LHCN-M2 (cell line): ENCODE measurements around the gene NEDD4L. TPM values are rescaled to one million over a fixed set of nuclear protein-coding genes. Genes with fewer than 3 reads are reported as not detected.

Source experiments
- DNase-seq: peaks from one replicate; pipeline ENCODE4 v3.0.0-alpha.2; 2012; ENCODE audit warnings: low read depth
- total RNA-seq: library from RNA; depleted of rRNA; stranded (reverse); fragments of >200 nt; gene quantifications from 2 replicates; pipeline ENCODE4 v1.2.3, GENCODE V29; 2014

Gene NEDD4L
- total RNA-seq, 1 experiment from 2014 or later = 19.1 TPM

DNA sequence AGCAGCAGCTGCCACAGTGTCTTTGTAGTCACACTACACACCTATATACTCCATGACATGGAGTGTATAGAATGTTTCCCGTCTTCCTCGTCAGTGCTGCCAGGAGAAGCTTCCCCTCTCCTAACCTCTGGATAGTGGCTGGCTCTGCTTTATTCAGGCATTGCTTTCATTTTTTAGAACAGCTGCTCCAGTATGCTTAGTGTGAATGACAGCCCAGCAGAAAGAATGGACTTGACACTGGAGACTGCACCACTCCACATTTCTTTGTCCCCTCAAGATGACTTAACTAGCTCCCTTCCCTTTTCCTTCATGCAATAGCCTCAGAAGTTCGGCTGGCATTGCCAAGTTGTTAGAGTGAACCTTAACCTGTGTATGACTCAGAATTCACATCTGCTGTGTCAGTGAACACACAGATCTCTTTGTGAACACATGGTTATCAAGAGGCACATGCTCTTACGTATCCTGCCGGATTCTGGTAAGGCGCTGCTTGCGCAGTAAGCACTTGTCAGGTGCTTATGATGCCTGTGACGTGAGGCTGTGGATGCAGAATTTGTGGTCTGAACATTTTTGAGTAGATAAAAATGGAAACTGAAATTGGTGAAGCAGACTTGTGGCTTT is 73.9 kb downstream of the NEDD4L start:
- peak; percentile 89 for DNase-seq

DNA sequence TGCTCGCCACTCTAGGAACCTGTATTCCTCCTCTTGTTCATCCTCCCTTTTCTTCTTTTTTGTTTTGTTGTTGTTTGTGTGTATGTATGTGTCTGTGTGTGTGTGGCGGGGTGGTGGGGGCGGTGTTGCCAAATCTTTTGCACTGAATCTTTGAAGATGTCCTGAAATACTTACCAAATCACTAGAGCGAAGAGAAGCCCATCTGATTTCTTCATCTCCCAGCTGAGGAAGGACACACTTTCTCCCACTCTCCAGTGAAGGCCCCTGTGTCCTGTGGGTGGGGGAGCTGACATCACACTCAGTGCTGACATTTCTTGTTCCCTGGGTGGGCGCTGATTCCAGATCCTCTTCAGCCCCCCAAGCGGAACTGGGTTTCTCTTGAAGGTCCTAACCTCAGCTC is 74.5 kb downstream of the NEDD4L start:
- no peak for DNase-seq

DNA sequence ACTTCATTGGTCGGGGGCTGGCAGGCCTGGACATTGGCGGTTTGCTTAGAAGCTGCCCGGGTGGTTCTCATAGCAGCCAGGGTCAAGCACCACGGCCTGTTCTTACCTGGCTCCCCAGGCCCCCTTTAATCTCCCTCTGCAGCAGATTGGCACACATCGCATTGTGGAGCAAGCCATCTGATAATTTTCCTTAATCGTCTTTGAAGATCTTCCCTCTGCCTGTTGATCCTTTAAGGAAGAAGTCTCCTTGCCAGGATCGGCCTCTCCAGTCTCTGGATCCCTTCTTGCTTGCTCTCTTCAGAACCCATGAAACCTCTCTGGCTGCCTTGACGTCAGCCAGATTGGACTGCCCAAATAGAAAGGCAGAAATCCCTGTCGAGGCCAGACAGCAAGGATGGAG is 75.8 kb downstream of the NEDD4L start:
- no peak for DNase-seq

DNA sequence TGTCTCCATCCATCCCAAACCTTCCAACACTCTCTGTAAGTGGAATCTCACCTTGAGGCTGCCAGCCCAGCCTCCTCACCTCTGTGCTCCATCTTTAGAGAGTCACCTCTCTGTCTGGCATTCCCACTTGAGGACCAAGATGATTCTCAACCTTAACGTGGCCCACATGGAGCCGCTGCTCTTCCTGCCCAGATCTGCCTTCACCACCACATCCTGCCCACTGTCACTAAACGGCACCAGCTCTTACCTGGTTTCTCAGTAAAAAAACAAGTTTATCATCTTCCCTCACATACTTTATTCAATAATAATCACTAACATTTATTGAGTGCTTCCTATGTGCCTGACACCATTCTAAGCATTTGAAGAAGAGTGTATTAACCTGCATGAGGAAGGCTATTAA is 80.4 kb downstream of the NEDD4L start:
- no peak for DNase-seq

DNA sequence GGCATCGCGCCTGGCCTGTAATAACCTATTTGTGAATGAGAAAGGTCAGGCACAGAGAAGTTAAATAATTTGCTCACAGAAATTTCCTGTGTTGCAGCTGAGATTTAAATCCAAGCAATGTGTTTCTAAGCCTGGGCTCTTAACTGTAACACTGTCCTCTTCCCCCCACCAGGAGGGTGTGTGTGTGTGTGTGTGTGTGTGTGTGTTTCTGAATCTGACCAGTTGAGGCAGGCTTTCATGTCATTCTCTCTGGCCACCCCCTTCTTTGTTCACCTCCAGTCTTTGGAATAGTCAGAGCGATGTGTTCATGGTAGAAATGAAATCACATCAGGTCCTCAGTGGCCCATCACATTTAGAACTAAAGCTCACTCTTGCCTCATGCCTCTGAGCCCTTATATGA is 81.2 kb downstream of the NEDD4L start:
- DNase-seq = peak; percentile 16

DNA sequence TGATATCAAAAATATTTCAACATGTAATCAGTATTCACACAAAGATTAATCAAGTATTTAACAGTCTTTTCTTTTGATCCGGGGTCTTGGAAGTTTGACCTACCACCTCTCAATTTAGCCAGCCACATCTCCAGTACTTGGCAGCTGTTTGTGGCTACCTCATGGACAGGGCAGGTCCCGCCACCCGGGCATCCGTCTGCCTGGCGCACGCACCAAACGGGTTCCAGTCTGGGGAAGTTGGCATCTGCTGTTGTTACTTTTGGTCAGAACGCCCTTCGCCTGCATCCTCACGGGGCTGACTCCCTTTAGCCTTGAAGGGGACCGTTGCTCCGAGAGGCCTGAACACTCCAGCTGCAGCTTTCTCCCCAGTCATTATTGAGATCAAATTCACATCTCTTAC is 81.7 kb downstream of the NEDD4L start:
- no peak for DNase-seq

DNA sequence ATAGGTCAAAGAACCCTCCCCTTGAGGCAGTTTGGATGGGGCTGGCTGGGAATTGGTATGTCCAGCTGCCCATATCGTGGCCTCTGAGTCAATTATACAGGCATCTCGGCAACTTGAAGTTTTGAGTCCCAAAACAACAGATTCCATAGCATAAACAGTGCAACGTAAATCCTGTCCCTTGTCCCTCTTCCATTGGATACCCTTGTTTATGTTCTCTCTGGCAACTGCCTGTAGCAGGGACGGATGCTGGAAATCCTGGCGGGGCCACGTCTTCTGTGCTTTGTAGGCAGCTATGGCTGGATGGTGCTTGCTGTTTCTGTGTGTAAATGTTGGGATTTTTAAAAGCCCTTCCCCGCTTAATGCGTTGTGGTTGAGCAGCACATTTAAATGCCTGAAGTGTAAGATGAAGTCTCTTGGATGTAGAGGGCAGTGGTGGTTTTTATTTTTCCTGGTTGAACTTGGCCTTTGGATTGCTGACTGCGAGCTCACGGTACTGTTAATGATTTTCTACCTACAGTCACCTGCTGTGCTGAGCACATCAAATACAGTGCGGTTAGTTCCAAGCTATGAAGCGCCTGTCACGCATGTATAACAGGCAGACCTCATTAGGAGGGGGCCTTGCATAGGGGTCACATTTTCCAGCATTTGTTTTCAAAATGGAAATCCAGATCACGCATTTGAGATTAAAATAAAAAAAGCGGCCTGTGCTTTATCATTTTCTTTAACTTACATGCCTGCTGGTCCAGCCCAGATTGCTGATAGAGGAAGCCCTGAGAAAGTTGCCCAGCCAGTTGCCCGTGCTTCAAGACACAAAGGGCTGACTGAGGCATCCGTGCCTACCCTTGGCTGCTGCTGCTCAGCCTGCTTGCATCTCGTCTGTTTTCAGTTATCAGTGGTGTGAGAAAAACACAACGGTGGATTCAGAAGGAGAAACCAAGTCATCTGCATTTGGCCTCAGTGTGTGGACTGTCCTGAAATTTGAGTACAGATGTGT is 84.7 kb downstream of the NEDD4L start:
- DNase-seq = peak; percentile 28

DNA sequence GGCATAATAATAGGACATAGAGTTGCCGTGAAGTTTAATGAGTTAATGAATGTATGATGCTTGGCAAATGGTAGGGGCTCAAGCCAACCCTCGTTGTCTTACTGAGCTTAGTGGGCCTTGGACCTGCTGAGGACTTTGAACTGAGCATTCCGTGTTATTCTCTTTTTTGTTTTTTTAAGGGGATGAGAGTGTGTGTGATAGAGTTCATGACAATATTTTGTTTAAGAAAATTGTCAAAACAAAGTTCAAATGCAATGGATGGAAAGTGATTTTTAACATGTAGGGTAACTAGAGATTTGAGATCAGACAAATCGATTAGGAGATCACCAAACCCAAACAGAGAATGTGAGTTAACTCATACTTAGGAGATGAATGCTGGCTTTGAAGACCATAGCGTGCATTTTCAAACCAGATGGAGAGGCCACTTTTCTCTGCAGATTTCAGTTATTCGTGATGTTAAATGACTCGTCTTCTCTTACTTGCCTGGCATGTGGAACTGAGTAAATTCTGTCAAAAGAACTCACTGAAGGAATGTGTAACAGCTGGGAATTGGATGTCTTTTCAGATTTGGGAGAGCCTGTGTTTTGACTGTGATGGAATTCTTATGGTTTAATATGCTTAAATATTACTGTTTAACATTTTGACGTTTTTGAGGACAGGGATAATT is 88.7 kb downstream of the NEDD4L start:
- DNase-seq = peak; percentile 56

DNA sequence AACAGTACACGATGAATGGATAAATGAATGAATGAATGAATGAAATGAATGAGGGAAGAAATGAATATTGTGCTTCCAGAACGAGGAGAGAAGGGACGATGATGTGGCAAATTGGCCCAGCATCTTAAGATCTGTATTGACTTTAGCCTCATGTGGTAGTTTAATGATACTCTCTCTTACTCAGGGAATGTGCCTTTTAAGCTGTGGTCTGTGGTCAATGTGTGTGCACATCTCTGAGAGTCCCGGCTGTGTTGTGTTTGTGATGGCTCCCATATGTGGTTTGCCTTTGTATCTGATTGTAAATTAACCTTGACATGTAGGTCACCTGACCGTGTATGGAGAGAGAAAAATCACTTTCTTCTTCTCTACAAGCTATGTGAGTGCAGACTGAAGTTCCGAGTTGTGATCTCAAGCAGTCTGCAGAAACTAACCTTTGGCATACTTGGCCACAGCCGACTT is 91.2 kb downstream of the NEDD4L start:
- peak; percentile 80 for DNase-seq

DNA sequence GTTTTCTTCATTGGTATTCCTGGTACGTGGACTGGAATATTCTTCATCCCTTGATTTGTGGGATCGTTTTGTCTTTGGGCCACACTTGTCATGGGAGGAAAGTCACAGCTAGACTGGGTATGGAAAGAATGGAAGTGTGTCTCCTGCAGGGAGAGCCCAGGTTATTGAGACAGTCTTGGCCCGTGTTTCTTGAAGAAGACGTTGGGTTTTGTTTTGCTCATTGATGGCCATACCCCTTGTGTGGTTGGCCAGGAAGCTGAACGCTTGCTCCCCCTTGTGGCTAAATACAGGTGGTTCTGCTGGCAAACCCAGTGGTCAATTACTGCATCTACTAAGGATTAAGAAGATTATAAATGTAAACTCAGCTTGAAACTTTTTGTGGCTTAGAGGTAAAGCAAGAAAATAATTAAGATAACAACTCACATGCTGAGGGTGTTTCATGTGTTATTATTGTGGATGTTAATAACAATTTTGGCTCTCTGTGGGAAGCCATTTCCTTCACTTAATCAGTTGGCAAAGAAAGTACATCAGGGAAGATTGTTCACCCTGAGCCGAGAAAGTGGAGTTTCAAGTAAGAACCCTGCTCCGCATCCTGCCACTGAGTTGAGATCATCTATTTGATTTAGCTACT is 91.8 kb downstream of the NEDD4L start:
- DNase-seq = peak; percentile 67

DNA sequence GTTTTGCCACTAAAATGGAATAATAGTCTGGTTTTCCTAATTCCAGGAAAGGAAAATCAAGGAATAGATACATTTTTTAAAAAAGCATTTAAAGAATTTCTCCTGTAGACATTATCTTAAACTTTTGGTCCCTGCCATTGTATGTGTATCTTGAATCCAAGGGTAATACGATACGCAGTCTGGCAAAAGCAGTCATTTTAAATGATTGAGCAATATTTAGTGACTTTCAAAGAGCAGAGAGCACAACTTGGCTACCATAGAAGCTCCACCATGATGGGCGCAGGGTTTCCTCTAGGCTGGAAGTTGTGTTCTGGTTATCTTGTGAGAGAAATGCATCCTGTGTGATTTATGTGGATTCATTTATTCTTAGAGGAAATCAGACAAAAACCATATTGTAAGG is 92.9 kb downstream of the NEDD4L start:
- no peak for DNase-seq

DNA sequence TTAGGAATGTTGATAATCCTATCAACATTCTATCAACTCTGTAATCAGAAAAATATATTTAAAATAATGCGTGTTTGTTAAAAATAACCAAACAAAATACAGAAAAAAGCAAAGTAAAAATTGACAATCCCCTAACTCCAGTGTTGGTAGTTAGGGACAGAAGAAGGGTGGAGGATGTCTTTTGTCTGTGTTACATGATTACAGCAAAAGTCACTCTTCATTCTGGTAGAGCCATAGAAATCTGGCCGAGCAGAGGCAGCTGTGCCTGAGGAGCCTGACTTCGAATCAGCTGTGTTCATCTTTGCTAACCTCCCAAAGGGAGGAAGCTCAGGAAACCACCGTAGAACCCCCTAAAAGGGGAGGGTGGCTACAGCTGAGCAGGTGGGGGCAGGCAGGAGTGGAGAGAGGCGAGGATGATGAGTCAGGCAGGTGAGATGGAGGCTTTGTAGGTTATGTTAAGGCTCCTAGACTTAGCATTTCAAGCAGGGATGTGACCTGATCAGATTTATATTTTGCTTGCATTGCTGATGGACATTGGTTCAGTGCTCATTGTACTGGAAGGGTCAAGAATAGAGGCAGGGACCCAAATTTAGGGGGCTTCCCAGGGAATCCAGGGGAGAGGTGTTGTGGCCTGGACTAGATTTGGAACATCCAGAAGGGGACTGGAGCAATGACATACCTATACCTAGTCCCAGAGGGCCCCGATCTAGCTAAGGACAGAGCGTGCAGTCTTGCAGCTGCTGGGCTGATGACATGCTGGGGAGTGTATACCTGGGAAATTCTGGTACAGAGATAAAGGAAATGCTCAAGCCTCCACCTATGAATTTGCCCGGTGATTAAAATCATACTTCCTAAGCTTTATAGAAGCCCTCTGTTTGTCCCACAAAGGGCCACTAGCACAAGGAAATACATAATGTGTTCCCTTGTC is 95.7 kb downstream of the NEDD4L start:
- DNase-seq = no peak

DNA sequence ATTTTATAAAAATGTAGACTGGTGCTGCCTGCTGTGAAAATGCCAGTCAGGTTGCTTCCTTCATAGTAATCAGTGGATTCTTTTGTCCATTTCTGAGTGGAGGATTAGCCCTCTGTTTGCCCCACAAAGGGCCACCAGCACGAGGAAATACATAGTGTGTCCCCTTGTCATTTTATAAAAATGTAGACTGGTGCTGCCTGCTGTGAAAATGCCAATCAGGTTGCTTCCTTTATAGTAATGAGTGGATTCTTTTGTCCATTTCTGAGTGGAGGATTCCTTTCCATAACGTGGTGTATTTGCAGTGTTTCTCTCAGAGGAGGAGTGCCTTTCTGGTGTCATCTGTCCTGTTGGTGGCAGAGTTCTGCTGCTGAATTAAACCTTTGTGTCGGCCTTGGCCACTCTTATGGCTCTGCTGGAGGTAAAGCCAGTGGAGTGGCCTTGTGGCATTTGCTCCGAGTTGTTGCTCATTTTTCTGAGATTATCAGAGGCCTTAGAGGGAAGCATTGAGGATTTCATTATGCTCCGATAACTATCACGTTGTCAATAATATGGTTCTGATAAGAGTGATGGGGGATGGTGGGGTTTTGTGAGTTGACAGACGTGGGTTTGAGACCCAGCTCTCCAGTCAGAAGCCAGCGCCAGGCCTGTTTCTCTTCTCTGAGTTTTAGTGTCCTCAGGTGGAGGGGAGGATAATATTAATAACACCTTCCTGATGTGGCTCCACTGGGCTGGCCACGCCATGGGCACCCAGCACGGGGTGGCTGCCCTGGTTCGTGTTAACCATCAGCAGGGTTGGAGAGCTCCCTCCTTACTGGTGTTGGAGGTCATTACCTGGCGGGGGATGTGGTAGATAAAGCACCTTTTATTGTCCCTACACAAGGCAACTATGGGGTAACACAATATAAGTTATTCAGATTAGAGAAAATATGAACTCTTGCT is 96.6 kb downstream of the NEDD4L start:
- DNase-seq = no peak

DNA sequence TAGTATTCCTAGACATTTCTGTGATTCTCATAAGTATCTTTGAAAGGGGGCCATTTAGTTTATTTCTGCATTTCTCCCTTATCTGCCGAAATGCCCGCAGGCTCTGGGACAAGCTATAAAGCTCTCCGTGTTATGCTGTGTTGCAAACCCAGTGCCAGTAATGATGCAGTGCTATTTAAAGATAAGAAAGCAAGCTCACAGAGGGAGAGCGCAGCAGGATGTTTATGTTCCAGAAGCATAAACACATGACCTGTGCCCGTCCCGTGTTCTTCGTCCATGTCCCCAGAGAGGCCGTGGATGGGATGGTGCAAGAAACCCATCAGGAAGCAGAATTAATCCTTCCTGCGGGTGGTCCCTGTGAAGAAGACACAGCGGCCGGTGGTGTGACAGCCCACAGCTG is 99.4 kb downstream of the NEDD4L start:
- DNase-seq = no peak

DNA sequence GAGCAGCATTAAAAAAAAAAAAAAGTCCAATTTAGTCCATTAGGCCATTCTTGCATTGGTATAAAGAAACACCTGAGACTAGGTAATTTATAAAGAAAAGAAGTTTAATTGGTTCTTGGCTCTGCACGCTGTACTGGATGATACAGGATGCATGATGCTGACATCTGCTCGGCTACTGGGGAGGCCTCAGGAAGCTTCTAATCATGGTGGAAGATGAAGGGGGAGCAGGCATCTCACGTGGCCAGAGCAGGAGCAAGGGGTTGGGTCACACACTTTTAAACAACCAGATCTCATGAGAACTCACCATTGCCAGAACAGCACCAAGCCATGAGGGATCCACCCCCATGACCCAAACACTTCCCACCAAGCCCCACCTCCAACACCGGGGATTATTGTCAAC is 100.1 kb downstream of the NEDD4L start:
- no peak for DNase-seq

DNA sequence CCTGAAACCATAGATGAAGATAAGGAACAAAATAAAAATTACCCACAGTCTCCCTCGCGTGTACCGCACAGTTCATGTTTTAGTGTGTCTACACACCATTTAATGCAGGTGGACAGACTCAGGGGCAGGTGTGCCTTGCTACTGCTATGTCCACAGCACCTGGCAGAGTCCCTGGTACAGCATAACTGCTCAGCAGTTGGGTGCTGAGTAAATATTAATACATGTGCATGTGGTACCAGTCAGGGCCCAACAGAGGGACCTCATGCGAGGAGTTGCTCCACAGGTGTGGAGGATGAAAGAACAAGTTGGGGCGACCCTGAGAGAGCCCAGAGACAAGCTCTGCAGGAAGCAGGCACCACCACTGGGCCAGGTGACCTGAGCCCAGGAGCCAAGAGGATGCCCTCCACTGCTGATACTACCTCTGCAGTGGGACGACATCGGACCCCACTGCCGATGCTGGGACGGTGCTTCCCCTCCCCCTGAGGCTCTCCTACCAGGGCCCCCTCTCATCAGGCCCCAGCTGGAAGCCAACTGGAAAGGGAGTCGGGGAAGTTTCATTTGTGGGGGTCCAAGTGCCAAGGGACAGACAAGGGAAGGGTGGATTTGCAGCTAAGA is 100.8 kb downstream of the NEDD4L start:
- no peak for DNase-seq

DNA sequence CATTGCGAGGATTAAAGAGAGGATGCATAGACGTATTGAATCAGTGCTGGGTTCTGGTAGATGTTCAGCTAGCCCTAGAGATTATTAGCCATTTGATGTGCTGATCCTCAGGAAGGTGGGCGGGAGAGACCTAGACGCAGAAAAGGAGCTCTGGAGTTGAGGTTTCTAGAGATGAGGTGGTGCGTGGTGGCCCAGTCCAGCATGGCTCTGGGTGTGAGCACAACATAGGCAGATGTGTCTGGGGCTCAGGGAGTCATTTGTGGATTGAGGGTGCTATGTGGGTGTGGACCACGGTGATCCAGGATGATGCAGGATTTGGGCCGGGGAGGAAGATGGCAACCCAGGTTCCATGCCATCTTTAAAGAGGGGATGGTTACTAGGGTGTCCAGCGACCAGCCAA is 102.1 kb downstream of the NEDD4L start:
- no peak for DNase-seq

DNA sequence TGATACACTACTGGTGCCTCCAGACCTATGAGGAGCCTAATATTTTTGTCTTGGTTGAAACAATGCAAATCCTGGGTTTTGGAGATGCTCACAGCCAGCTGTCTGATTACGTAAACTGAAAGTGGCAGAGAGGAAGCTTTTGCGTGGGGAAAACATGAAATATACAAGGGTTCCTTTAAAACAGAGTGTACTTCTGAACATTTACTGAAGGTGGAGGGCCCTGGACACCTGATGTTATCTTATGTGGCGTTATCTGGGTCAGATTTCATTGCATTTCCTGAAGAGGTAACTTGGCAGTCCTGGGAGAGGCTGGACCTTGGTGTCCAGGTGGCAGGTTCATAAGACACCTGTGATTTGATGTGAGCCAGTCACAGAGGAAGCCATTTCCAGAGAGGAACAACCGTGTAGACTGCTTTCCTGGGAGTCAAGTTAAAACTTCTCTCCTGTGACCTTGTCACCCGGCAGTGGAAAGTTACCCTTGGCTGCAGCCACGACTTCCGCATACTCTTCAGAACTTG is 105.0 kb downstream of the NEDD4L start:
- DNase-seq = no peak

DNA sequence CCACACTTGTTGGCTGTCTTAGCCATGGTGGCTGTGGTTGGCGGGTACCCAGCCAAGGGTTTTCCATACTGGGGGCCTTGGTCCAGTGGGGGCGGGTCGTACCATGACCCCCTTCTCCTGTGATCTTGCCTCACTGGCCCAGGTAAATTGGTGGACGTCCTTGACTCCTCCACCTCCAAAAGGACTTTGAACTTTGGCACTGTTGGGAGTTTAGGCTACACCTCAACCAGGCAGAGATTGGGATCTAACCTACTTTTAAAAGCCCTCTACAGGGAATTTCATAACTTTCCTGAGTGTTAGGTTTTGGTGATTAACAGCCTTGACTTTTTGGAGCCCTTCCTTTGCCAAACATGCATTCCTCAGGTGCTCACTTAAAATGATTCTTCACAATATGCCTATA is 106.7 kb downstream of the NEDD4L start:
- DNase-seq = no peak
